H1 (cell line): Measurements from ENCODE around the gene SERP1. TPM values are rescaled to one million over a fixed set of nuclear protein-coding genes. Genes with fewer than 3 reads are reported as not detected.

Experiments
- CTCF ChIA-PET: fragments of 300-600 bp; sonication (Branson Sonifier 250); formaldehyde crosslinking; loops from one replicate; lab custom pipeline; 2021; ENCODE audit not compliant: partially characterized antibody; lab: Charles Lee
- POLR2A ChIA-PET: fragments of 300-600 bp; sonication (Branson Sonifier 250); formaldehyde crosslinking; loops from one replicate; lab custom pipeline; 2021; ENCODE audit warnings: inconsistent platforms; ENCODE audit not compliant: partially characterized antibody; lab: Charles Lee
- DNase-seq, 2 experiments: peaks; one replicate each; pipeline versions ENCODE4 v3.0.0 to v3.0.0-alpha.2; 2010 to 2022; ENCODE audit warnings: low spot score in 2 of 2, low read depth in 1 of 2, mixed read lengths in 1 of 2
- FAIRE-seq: peaks from 2 replicates; lab custom pipeline; 2011; peaks lifted over from hg19 to GRCh38; lab: Jason Lieb, UNC
- H2AFZ ChIP-seq: 2 replicates; pipeline ENCODE4 v1.8.1; 2012; ENCODE audit warnings: low read length, inconsistent platforms
- H2AK5ac ChIP-seq: 2 replicates; pipeline ENCODE4 v1.6.1; 2013; ENCODE audit warnings: low read depth, low read length
- H2BK120ac ChIP-seq: replicated peaks from 2 replicates; pipeline ENCODE3; 2013; ENCODE audit warnings: low read depth, low read length, inconsistent platforms
- H2BK12ac ChIP-seq: 2 replicates; pipeline ENCODE4 v1.6.1; 2013; ENCODE audit warnings: low read depth, low read length
- H2BK15ac ChIP-seq: 2 replicates; pipeline ENCODE4 v1.6.1; 2013; ENCODE audit warnings: low read length
- H2BK20ac ChIP-seq: 2 replicates; pipeline ENCODE4 v1.6.1; 2013; ENCODE audit warnings: low read length
- H2BK5ac ChIP-seq: 2 replicates; pipeline ENCODE4 v1.6.1; 2013; ENCODE audit warnings: low read depth, low read length
- H3K14ac ChIP-seq: 2 replicates; pipeline ENCODE4 v1.6.1; 2013; ENCODE audit warnings: inconsistent platforms; ENCODE audit not compliant: insufficient read length
- H3K18ac ChIP-seq: 2 replicates; pipeline ENCODE4 v1.6.1; 2013; ENCODE audit warnings: low read length; ENCODE audit errors: extremely low read depth
- H3K23ac ChIP-seq: 2 replicates; pipeline ENCODE4 v1.6.1; 2013; ENCODE audit warnings: inconsistent platforms; ENCODE audit not compliant: insufficient read length
- H3K23me2 ChIP-seq: 2 replicates; pipeline ENCODE4 v1.6.1; 2013; ENCODE audit warnings: low read depth, low read length
- H3K27ac ChIP-seq: 2 replicates; pipeline ENCODE4 v1.6.1; 2011; ENCODE audit warnings: low read depth, low read length, inconsistent platforms
- H3K27me3 ChIP-seq, 4 experiments: replicated peaks in 1 of 4; 1 replicate in 1 of 4; 2 replicates in 3 of 4; pipeline versions ENCODE4 v1.6.1 to v1.8.1; 2011 to 2013; ENCODE audit warnings: low read length in 3 of 4, mild to moderate bottlenecking in 3 of 4, inconsistent platforms in 2 of 4, mixed read lengths in 2 of 4, moderate library complexity in 1 of 4; ENCODE audit not compliant: control insufficient read depth in 3 of 4, insufficient read depth in 3 of 4; ENCODE audit errors: extremely low read depth in 1 of 4
- H3K36me3 ChIP-seq, 4 experiments: 2 replicates each; pipeline versions ENCODE4 v1.6.1 to v1.8.1; 2011 to 2013; ENCODE audit warnings: mild to moderate bottlenecking in 4 of 4, low read length in 3 of 4, moderate library complexity in 2 of 4, control low read depth in 1 of 4, inconsistent platforms in 1 of 4; ENCODE audit not compliant: insufficient read depth in 4 of 4, control insufficient read depth in 2 of 4
- H3K4ac ChIP-seq: replicated peaks from 2 replicates; pipeline ENCODE3; 2013; ENCODE audit warnings: low read length, low read depth, mixed read lengths, inconsistent platforms; ENCODE audit not compliant: insufficient read length
- H3K4me1 ChIP-seq, 4 experiments: replicated peaks in 1 of 4; 1 replicate in 1 of 4; 2 replicates in 3 of 4; pipeline versions ENCODE4 v1.6.1 to v1.8.1; 2011 to 2013; ENCODE audit warnings: low read length in 3 of 4, inconsistent platforms in 2 of 4, mixed read lengths in 1 of 4; ENCODE audit not compliant: insufficient read depth in 4 of 4, control insufficient read depth in 3 of 4
- H3K4me2 ChIP-seq, 2 experiments: 2 replicates each; pipeline versions ENCODE4 v1.6.1 to v1.8.1; 2011 to 2013; ENCODE audit warnings: low read depth in 2 of 2, low read length in 2 of 2, control low read depth in 1 of 2, inconsistent platforms in 1 of 2, mild to moderate bottlenecking in 1 of 2; ENCODE audit not compliant: insufficient read depth in 1 of 2
- H3K4me3 ChIP-seq, 4 experiments: fragments of 200-600, 300-600 bp in 1 of 4; sonication (generic), shearing (Covaris generic), sonication (Bioruptor Twin) in 1 of 4; 2 replicates each; pipeline versions ENCODE4 v1.5.1 to v1.8.1; 2011 to 2016; ENCODE audit warnings: low read length in 4 of 4, low read depth in 3 of 4, control low read depth in 2 of 4, inconsistent platforms in 2 of 4, mild to moderate bottlenecking in 2 of 4, mixed read lengths in 1 of 4, moderate library complexity in 1 of 4; ENCODE audit not compliant: insufficient read depth in 2 of 4; ENCODE audit errors: extremely low read depth in 1 of 4
- H3K56ac ChIP-seq: replicated peaks from 2 replicates; pipeline ENCODE3; 2013; ENCODE audit warnings: low read depth, mild to moderate bottlenecking, mixed read lengths, low read length, inconsistent platforms; ENCODE audit not compliant: insufficient read length
- H3K79me1 ChIP-seq: 2 replicates; pipeline ENCODE4 v1.6.1; 2013; ENCODE audit warnings: low read depth, low read length, control low read depth
- H3K79me2 ChIP-seq, 2 experiments: 2 replicates each; pipeline versions ENCODE4 v1.6.1 to v1.8.1; 2012 to 2013; ENCODE audit warnings: low read length in 2 of 2, mild to moderate bottlenecking in 2 of 2, inconsistent platforms in 1 of 2; ENCODE audit not compliant: insufficient read depth in 2 of 2, control insufficient read depth in 1 of 2
- H3K9ac ChIP-seq, 4 experiments: replicated peaks in 1 of 4; 1 replicate in 1 of 4; 2 replicates in 3 of 4; pipeline versions ENCODE4 v1.6.1 to v1.8.1; 2011 to 2013; ENCODE audit warnings: low read depth in 3 of 4, low read length in 3 of 4, control low read depth in 2 of 4, mild to moderate bottlenecking in 2 of 4, moderate library complexity in 2 of 4, inconsistent platforms in 1 of 4; ENCODE audit errors: extremely low read depth in 1 of 4
- H3K9me3 ChIP-seq, 2 experiments: 2 replicates each; pipeline versions ENCODE4 v1.6.1 to v1.8.1; 2012 to 2013; ENCODE audit warnings: mild to moderate bottlenecking in 2 of 2, moderate library complexity in 2 of 2, control low read depth in 1 of 2, inconsistent platforms in 1 of 2, low read depth in 1 of 2, low read length in 1 of 2, mixed read lengths in 1 of 2; ENCODE audit not compliant: insufficient read depth in 2 of 2
- H4K20me1 ChIP-seq, 2 experiments: replicated peaks in 1 of 2; 2 replicates each; pipeline versions ENCODE3 to v1.8.1; 2011 to 2013; ENCODE audit warnings: inconsistent platforms in 2 of 2, low read length in 2 of 2, mild to moderate bottlenecking in 1 of 2; ENCODE audit not compliant: insufficient read depth in 2 of 2, control insufficient read depth in 1 of 2
- H4K5ac ChIP-seq: 2 replicates; pipeline ENCODE4 v1.6.1; 2013; ENCODE audit warnings: low read length, low read depth, mixed read lengths, inconsistent platforms; ENCODE audit not compliant: insufficient read length
- H4K8ac ChIP-seq: 2 replicates; pipeline ENCODE4 v1.8.0; 2013; ENCODE audit warnings: mild to moderate bottlenecking, moderate library complexity, low read length, inconsistent platforms; ENCODE audit not compliant: insufficient read depth; ENCODE audit errors: extremely low read depth
- H4K91ac ChIP-seq: replicated peaks from 2 replicates; pipeline ENCODE3; 2013; ENCODE audit warnings: low read length, mixed read lengths, inconsistent platforms; ENCODE audit not compliant: insufficient read length
- HDAC6 ChIP-seq: IDR thresholded peaks from one replicate; pipeline ENCODE4 v1.7.1; 2012; ENCODE audit warnings: low read depth, mild to moderate bottlenecking, inconsistent platforms, low read length, moderate library complexity
- POLR2A ChIP-seq, 2 experiments: IDR thresholded peaks; 1 replicate in 1 of 2; 2 replicates in 1 of 2; pipeline ENCODE4 v1.6.1; 2011; ENCODE audit warnings: low read depth in 2 of 2, low read length in 2 of 2, mild to moderate bottlenecking in 2 of 2; ENCODE audit errors: control extremely low read depth in 1 of 2
- POLR2AphosphoS5 ChIP-seq: IDR thresholded peaks from 2 replicates; pipeline ENCODE4 v1.6.1; 2011; ENCODE audit warnings: low read depth, low read length
- RXRA ChIP-seq: IDR thresholded peaks from 2 replicates; pipeline ENCODE4 v1.6.1; 2011; ENCODE audit warnings: low read depth, mild to moderate bottlenecking, low read length, moderate library complexity; ENCODE audit not compliant: insufficient read depth
- WGBS, 2 experiments: shearing (Covaris generic) in 1 of 2; methylation state at CpG; one replicate each; pipeline versions ENCODE4 v1.1.6 to v1.1.7; 2013 to 2015; ENCODE audit warnings: low lambda C conversion rate in 2 of 2, mixed read lengths in 2 of 2, inconsistent platforms in 1 of 2, low coverage in 1 of 2, missing lambda C conversion rate in 1 of 2; ENCODE audit not compliant: insufficient replicate concordance in 2 of 2, insufficient coverage in 1 of 2, insufficient read length in 1 of 2; ENCODE audit errors: extremely low coverage in 1 of 2, missing lambda C conversion rate in 1 of 2; 5-methylcytosine and 5-hydroxymethylcytosine counted together
- polyA plus RNA-seq, 7 experiments: library from polyadenylated mRNA; depleted of rRNA in 3 of 7; stranded (reverse) in 5 of 7; unstranded in 2 of 7; fragments of >200 nt in 5 of 7; fragments of 200-250 nt in 2 of 7; gene quantifications; 1 replicate in 5 of 7; 2 replicates in 1 of 7; 4 replicates in 1 of 7; pipeline versions ENCODE4 v1.2.1 to v1.2.3, GENCODE V29; 2011 to 2013; ENCODE audit warnings: missing spikeins in 2 of 7, mixed read lengths in 2 of 7
- total RNA-seq: library from RNA; stranded (reverse); fragmentation: NEBNext Ultra II Directional; extraction: Animal tissue kit (Norgen Biotek cat#: 25700); gene quantifications from 2 replicates; pipeline ENCODE4 v1.2.1, GENCODE V29; 2021

SERP1 gene
- total and polyA plus RNA-seq, 2 of the 8 experiments (the other 6 are each of a cell fraction or from before 2014, with no cell fraction given), result 90.3 to 98.2 TPM

- Histone ChIP-seq H3K14ac (no peak overlapping the region), H2AK5ac (no peak overlapping the region), H2BK120ac (no peak overlapping the region), H4K91ac (no peak overlapping the region), H3K4me1 (no peaks in the 10 kb centered on the region), H3K9ac (no peak overlapping the region), H3K4me3 (no peak overlapping the region), H4K8ac (no peak overlapping the region), H3K4ac (no peak overlapping the region), H3K18ac (no peak overlapping the region), H3K56ac (no peak overlapping the region), H3K79me1 (no peaks in the 10 kb centered on the region; the same call in 1 of the 2 replicates), H3K27ac (no peak overlapping the region), H2AFZ (no peak overlapping the region), H3K4me2 (no peak overlapping the region), H3K23ac (no peak overlapping the region), H3K23me2 (no peaks in the 10 kb centered on the region; the same call in 1 of the 2 replicates), H2BK15ac (no peak overlapping the region), H4K20me1 (peaks cover under 1 to 1% of the 10 kb centered on the region in 2 experiments), H2BK5ac (no peak overlapping the region), H2BK12ac (no peak overlapping the region), H3K79me2 (peaks cover 0 to 34% of the 10 kb centered on the region in 2 experiments; a peak in 2 of 4 replicates), H3K36me3 (peaks cover 4 to 36% (median 12%) of the 10 kb centered on the region in 4 experiments; a peak in 6 of 8 replicates), H2BK20ac (no peak overlapping the region), H3K9me3 (no peaks in the 10 kb centered on the region), H3K27me3 (no peaks in the 10 kb centered on the region), H4K5ac (no peak overlapping the region)
- POLR2A ChIA-PET, result no interaction called here
- TF ChIP-seq POLR2A (IDR thresholded peaks at IDR 0.05; ENCODE audit: control extremely low read depth in 1 of 2, low read depth in 2 of 2, low read length in 2 of 2) (no peak), RXRA (no peak), POLR2AphosphoS5 (no peak), HDAC6 (no peak)
- 83% methylated on average over 2 of the region's 2 CpGs; no CpG with 5 or more reads in 1 of the 2 experiments for WGBS, 2 experiments
- DNase-seq, result no peak
- no peak for FAIRE-seq
- CTCF ChIA-PET, result interaction anchor here (1.1 to 2.3 kb wide), 2 partner anchors 10 to 12 kb away, joined by 4 to 6 read pairs; no protein-coding TSS in a partner anchor
Observed at GRCh38 chr3:150540297-150540696, 6.0 kb downstream of the SERP1 start.
